ENCODE measurements around the gene TAS2R1.
"Not testable (repeated sequence)": the region's sequence is repeated elsewhere in the genome, so short reads cannot be mapped to it uniquely, and the experiment has no call there.

Gene TAS2R1

DNA sequence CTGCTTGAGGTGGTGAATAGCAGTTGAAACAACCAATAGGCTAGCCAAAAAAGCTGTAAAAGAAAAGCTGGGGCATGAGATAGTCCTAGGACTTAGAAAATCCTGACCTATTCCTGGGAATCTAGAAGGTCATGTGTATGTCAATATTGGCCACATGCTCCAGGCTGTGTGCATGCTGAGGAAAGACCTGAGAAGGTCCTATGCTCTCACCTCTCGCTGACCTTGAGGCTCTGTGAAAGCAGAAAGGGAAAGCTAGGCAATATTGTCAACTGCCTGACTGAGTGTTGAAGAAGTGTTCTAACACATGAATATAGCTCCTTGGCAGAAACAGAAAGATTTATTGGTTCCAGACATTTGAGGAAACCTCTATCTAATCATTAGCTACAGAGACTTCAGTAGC, 19.8 kb downstream of the TAS2R1 start:
- H3K4me3 ChIP-seq (ENCODE audit: low read depth, low read length) = no peak overlapping the region
- no peak for DNase-seq (ENCODE audit: low read depth, low spot score)
- in situ Hi-C loops (cut with HindIII; ENCODE audit: low sequenced_read_pairs) = no loop called here
- no peak for TF ChIP-seq CTCF (IDR thresholded peaks at IDR 0.05; ENCODE audit: low read depth, low read length)

DNA sequence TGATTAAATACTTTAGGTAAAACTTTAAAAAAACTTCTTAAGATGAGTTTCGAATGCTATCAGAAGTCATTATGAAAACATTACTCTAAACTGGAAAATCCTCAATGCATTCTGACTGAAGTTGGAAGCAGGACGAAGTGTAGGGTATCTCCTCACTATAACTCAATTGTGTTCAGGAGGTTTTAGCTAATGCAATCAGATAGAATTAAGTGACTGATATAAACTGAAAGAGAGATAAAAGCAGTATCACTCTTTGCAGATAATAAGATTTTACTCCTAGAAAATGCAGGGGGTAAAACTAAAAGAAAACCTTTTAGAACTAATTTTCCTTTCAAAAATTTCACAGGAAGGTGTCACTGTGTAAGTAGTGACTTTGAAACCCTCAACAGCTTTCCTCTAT, 22.1 kb downstream of the TAS2R1 start:
- DNase-seq (ENCODE audit: low read depth, low spot score) = no peak
- in situ Hi-C loops (cut with HindIII; ENCODE audit: low sequenced_read_pairs) = no loop called here
- no peak for TF ChIP-seq CTCF (IDR thresholded peaks at IDR 0.05; ENCODE audit: low read depth, low read length)

GRCh38 chr5:9605041-9605838, 24.9 kb downstream of the TAS2R1 start:
- in situ Hi-C loops (cut with HindIII; ENCODE audit: low sequenced_read_pairs) = no loop called here
- TF ChIP-seq CTCF (IDR thresholded peaks at IDR 0.05; ENCODE audit: low read depth, low read length) = no peak
- DNase-seq (ENCODE audit: low read depth, low spot score) = no peak
- H3K4me3 ChIP-seq (ENCODE audit: low read depth, low read length) = no peak overlapping the region

More for the DNA sequence above, 22.1 kb downstream of the TAS2R1 start:
- no peak overlapping the region for H3K4me3 ChIP-seq (ENCODE audit: low read depth, low read length)

- H3K4me3 ChIP-seq (ENCODE audit: low read depth, low read length) = no peak overlapping the region
- in situ Hi-C loops (cut with HindIII; ENCODE audit: low sequenced_read_pairs) = no loop called here
- no peak for DNase-seq (ENCODE audit: low read depth, low spot score)
- no peak for TF ChIP-seq CTCF (IDR thresholded peaks at IDR 0.05; ENCODE audit: low read depth, low read length)
These were observed 25.7 kb downstream of the TAS2R1 start for GRCh38 chr5:9604416-9604815.

GRCh38 chr5:9601055-9601739, 29.0 kb downstream of the TAS2R1 start:
- no peak for TF ChIP-seq CTCF (IDR thresholded peaks at IDR 0.05; ENCODE audit: low read depth, low read length)
- DNase-seq (ENCODE audit: low read depth, low spot score) = no peak
- H3K4me3 ChIP-seq (ENCODE audit: low read depth, low read length) = no peak overlapping the region
- in situ Hi-C loops (cut with HindIII; ENCODE audit: low sequenced_read_pairs) = no loop called here

GRCh38 chr5:9599391-9599790, 30.8 kb downstream of the TAS2R1 start:
- no peak overlapping the region for H3K4me3 ChIP-seq (ENCODE audit: low read depth, low read length)
- in situ Hi-C loops (cut with HindIII; ENCODE audit: low sequenced_read_pairs) = no loop called here
- TF ChIP-seq CTCF (IDR thresholded peaks at IDR 0.05; ENCODE audit: low read depth, low read length) = no peak
- DNase-seq (ENCODE audit: low read depth, low spot score) = no peak

GRCh38 chr5:9598329-9598728, 31.8 kb downstream of the TAS2R1 start:
- DNase-seq (ENCODE audit: low read depth, low spot score); in situ Hi-C loops (cut with HindIII; ENCODE audit: low sequenced_read_pairs); H3K4me3 ChIP-seq (ENCODE audit: low read depth, low read length): not testable (repeated sequence)

DNA sequence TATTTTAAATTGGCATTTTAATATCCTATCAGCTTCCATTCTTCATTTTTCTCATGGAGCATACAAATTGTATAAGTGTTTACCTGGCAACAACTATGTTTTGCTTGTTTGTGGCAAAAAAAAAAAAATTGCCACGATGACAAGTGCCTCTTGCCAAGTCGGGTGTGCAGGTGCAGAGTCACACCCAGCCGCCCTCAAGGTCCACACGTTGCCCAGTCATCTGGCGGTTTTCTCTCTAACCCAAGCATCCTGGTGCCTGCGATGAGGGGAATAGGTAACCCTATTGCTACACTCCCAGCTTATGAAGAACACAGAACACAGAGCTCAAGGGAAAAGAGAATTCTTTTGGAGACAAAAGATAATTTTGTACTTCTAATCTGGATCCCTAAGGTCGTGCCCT, 32.8 kb downstream of the TAS2R1 start:
- H3K4me3 ChIP-seq (ENCODE audit: low read depth, low read length); in situ Hi-C loops (cut with HindIII; ENCODE audit: low sequenced_read_pairs); DNase-seq (ENCODE audit: low read depth, low spot score): not testable (repeated sequence)
